GM12878 (cell line): ENCODE results near the gene PLEKHM3. TPM values are rescaled to one million over a fixed set of nuclear protein-coding genes. Genes with fewer than 3 reads are reported as not detected.

ENCODE experiments used
- ATAC-seq: fragments of 200-7000 bp; cut with Tn5 transposase; 3 replicates; pipeline ENCODE4 v1.9.1; 2020; ENCODE audit warnings: mild to moderate bottlenecking, moderate library complexity
- BruUV-seq: library from RNA; stranded (reverse); fragments of 400-500 nt; replicated peaks from 2 replicates; lab custom pipeline; 2021; lab: Mats Ljungman, UMichigan
- CTCF ChIA-PET: fragments of 300-600 bp; sonication (Branson Sonifier 250); formaldehyde crosslinking; extraction: SDS; loops from one replicate; lab custom pipeline; 2021; ENCODE audit warnings: inconsistent platforms; lab: Yijun Ruan, JAX
- POLR2A ChIA-PET: fragments of 350-600 bp; formaldehyde crosslinking; extraction: SDS; loops from one replicate; lab custom pipeline; 2021; ENCODE audit warnings: inconsistent platforms; lab: Charles Lee
- RAD21 ChIA-PET: fragments of 300-600 bp; sonication (Branson Sonifier 250); formaldehyde crosslinking; loops from one replicate; lab custom pipeline; 2023; ENCODE audit warnings: antibody characterized with exemption; ENCODE audit not compliant: unreplicated experiment; lab: Charles Lee
- SMC1A ChIA-PET: fragments of 300-600 bp; sonication (Branson Sonifier 250); formaldehyde crosslinking; loops from one replicate; lab custom pipeline; 2023; ENCODE audit not compliant: unreplicated experiment, uncharacterized antibody; lab: Charles Lee
- DNase-seq: peaks from one replicate; pipeline ENCODE4 v3.0.0-alpha.2; 2011; ENCODE audit warnings: low read depth, low spot score
- FAIRE-seq: peaks from 3 replicates; lab custom pipeline; 2011; peaks lifted over from hg19 to GRCh38; lab: Jason Lieb, UNC
- H2AFZ ChIP-seq: 2 replicates; pipeline ENCODE4 v1.6.0; 2011; ENCODE audit warnings: low read depth, low read length, control low read depth; ENCODE audit not compliant: control insufficient read depth
- H3K27ac ChIP-seq: 2 replicates; pipeline ENCODE4 v1.5.1; 2011; ENCODE audit warnings: control low read depth; ENCODE audit not compliant: control insufficient read depth, insufficient read depth
- H3K27me3 ChIP-seq, 2 experiments: replicated peaks in 1 of 2; 2 replicates each; pipeline versions ENCODE4 v1.6.0 to v1.6.1; 2011; ENCODE audit warnings: low read length in 1 of 2; ENCODE audit not compliant: control insufficient read depth in 2 of 2, insufficient read depth in 2 of 2
- H3K36me3 ChIP-seq, 2 experiments: 2 replicates each; pipeline ENCODE4 v1.5.1; 2011; ENCODE audit warnings: low read length in 1 of 2; ENCODE audit not compliant: control insufficient read depth in 2 of 2, insufficient read depth in 2 of 2
- H3K4me1 ChIP-seq: 2 replicates; pipeline ENCODE4 v1.6.1; 2011; ENCODE audit warnings: mild to moderate bottlenecking, low read length, moderate library complexity, mixed read lengths; ENCODE audit not compliant: control insufficient read depth, insufficient read depth
- H3K4me2 ChIP-seq: 2 replicates; pipeline ENCODE4 v1.6.0; 2011; ENCODE audit warnings: control low read depth; ENCODE audit not compliant: control insufficient read depth, insufficient read depth
- H3K4me3 ChIP-seq: fragments of 200-600 bp; sonication (generic); 2 replicates; pipeline ENCODE4 v1.5.1; 2016
- H3K79me2 ChIP-seq: 2 replicates; pipeline ENCODE4 v1.6.0; 2011; ENCODE audit warnings: low read length; ENCODE audit not compliant: control insufficient read depth, insufficient read depth
- H3K9ac ChIP-seq: 2 replicates; pipeline ENCODE4 v1.8.0; 2011; ENCODE audit warnings: low read length, control low read depth, mixed read lengths; ENCODE audit not compliant: control insufficient read depth, insufficient read depth
- H3K9me3 ChIP-seq: replicated peaks from 3 replicates; pipeline ENCODE4 v1.5.1; 2011; ENCODE audit warnings: mild to moderate bottlenecking, low read length; ENCODE audit not compliant: control insufficient read depth, insufficient read depth
- H4K20me1 ChIP-seq: 2 replicates; pipeline ENCODE4 v1.6.0; 2011; ENCODE audit not compliant: control insufficient read depth, insufficient read depth
- BHLHE40 ChIP-seq, 2 experiments: fragments of 450-650 bp in 1 of 2; IDR thresholded peaks; 2 replicates each; pipeline ENCODE4 v1.6.1; 2011 to 2017; ENCODE audit warnings: low read depth in 2 of 2, borderline replicate concordance in 1 of 2, improper control_type of control experiment in 1 of 2, low read length in 1 of 2, mild to moderate bottlenecking in 1 of 2
- CBX3 ChIP-seq: fragments of 200-600 bp; sonication (generic); IDR thresholded peaks from 2 replicates; pipeline ENCODE4 v1.6.1; 2016; ENCODE audit warnings: low read depth, borderline replicate concordance
- EED ChIP-seq: sonication (generic); IDR thresholded peaks from 2 replicates; pipeline ENCODE4 v1.6.1; 2016; ENCODE audit warnings: antibody characterized with exemption, low read depth
- EGR1 ChIP-seq, 2 experiments: IDR thresholded peaks; 1 replicate in 1 of 2; 2 replicates in 1 of 2; pipeline ENCODE4 v1.6.1; 2011 to 2012; ENCODE audit warnings: low read depth in 2 of 2, low read length in 2 of 2, borderline replicate concordance in 1 of 2, mild to moderate bottlenecking in 1 of 2, moderate library complexity in 1 of 2
- ESRRA ChIP-seq: IDR thresholded peaks from 2 replicates; pipeline ENCODE4 v1.6.1; 2012; ENCODE audit warnings: mild to moderate bottlenecking, low read length, improper control_type of control experiment
- GATAD2B ChIP-seq: fragments of 450-650 bp; conservative IDR thresholded peaks from 2 replicates; pipeline ENCODE4 v1.6.1; 2017; ENCODE audit warnings: low read depth, mild to moderate bottlenecking, moderate library complexity
- NBN ChIP-seq: fragments of 450-650 bp; IDR thresholded peaks from 2 replicates; pipeline ENCODE4 v1.6.1; 2016
- NR2C1 ChIP-seq: fragments of 450-650 bp; IDR thresholded peaks from 2 replicates; pipeline ENCODE4 v1.6.1; 2017; ENCODE audit warnings: antibody characterized with exemption, mild to moderate bottlenecking, moderate library complexity
- NR2C2 ChIP-seq: IDR thresholded peaks from 2 replicates; pipeline ENCODE4 v1.6.1; 2011; ENCODE audit warnings: borderline replicate concordance, low read depth; ENCODE audit not compliant: control insufficient read depth, insufficient read length
- PML ChIP-seq: IDR thresholded peaks from 2 replicates; pipeline ENCODE4 v1.6.1; 2012; ENCODE audit warnings: low read length, inconsistent platforms
- POLR2A ChIP-seq: IDR thresholded peaks from 2 replicates; pipeline ENCODE4 v1.6.1; 2011; ENCODE audit warnings: low read depth, mild to moderate bottlenecking, low read length
- RBBP5 ChIP-seq: fragments of 200-600 bp; sonication (generic); conservative IDR thresholded peaks from 2 replicates; pipeline ENCODE4 v1.6.1; 2016
- SMARCA5 ChIP-seq: fragments of 450-650 bp; IDR thresholded peaks from 2 replicates; pipeline ENCODE4 v1.6.1; 2017; ENCODE audit warnings: mild to moderate bottlenecking
- STAT3 ChIP-seq: IDR thresholded peaks from 2 replicates; pipeline ENCODE4 v1.6.1; 2011; ENCODE audit warnings: low read depth, low read length, improper control_type of control experiment
- TAF1 ChIP-seq: IDR thresholded peaks from 2 replicates; pipeline ENCODE4 v1.6.1; 2011; ENCODE audit warnings: mild to moderate bottlenecking, low read depth, low read length, borderline replicate concordance
- ZBED1 ChIP-seq: IDR thresholded peaks from 2 replicates; pipeline ENCODE4 v1.6.1; 2016; ENCODE audit warnings: borderline replicate concordance
- ZZZ3 ChIP-seq: IDR thresholded peaks from 2 replicates; pipeline ENCODE4 v1.6.1; 2011; ENCODE audit warnings: low read depth; ENCODE audit not compliant: control insufficient read depth, insufficient read length
- WGBS: methylation state at CpG from one replicate; pipeline ENCODE4 v1.1.6; 2016; ENCODE audit warnings: low lambda C conversion rate; ENCODE audit not compliant: insufficient replicate concordance, insufficient coverage; ENCODE audit errors: missing lambda C conversion rate; 5-methylcytosine and 5-hydroxymethylcytosine counted together
- in situ Hi-C: fragments of 300-500 bp; cut with MboI; formaldehyde crosslinking; loops from 9 replicates; pipeline ENCODE4 v1.14.3; 2018; ENCODE audit warnings: mixed read lengths
- intact Hi-C: fragments of 100-400 bp; cut with micrococcal nuclease; formaldehyde crosslinking; loops from one replicate; pipeline ENCODE4 v1.14.2; 2022; ENCODE audit not compliant: unreplicated experiment
- polyA plus RNA-seq, 11 experiments: library from polyadenylated mRNA; depleted of rRNA in 4 of 11; unstranded in 6 of 11; stranded (reverse) in 5 of 11; fragments of >200 nt; fragmentation: Nextera tagmentation in 4 of 11; fragmentation: Illumina TruSeq in 1 of 11; extraction: Ambion mirVana in 4 of 11; extraction: Trizol in 1 of 11; gene quantifications; 1 replicate in 1 of 11; 2 replicates in 10 of 11; pipeline versions ENCODE4 v1.2.1 to v1.2.3, GENCODE V29; 2011 to 2016; ENCODE audit warnings: inconsistent platforms in 2 of 11, missing spikeins in 2 of 11, low read depth in 1 of 11
- total RNA-seq, 4 experiments: library from RNA; depleted of rRNA in 3 of 4; stranded (reverse); fragments of >200 nt in 3 of 4; fragmentation: Illumina TruSeq in 1 of 4; extraction: Trizol in 1 of 4; gene quantifications; 2 replicates each; pipeline versions ENCODE4 v1.2.1 to v1.2.3, GENCODE V29; 2013 to 2021
- TF ChIP-seq, protein P1 (sequence below): fragments of 450-650 bp; IDR thresholded peaks from 2 replicates; pipeline ENCODE4 v1.6.1; 2017; ENCODE audit warnings: mild to moderate bottlenecking, moderate library complexity
- TF ChIP-seq, protein P2 (sequence below): IDR thresholded peaks from 2 replicates; pipeline ENCODE4 v1.6.1; 2012; ENCODE audit warnings: low read depth, low read length, improper control_type of control experiment
- TF ChIP-seq, protein P3 (sequence below): fragments of 450-650 bp; IDR thresholded peaks from 2 replicates; pipeline ENCODE4 v1.6.1; 2017; ENCODE audit warnings: antibody characterized with exemption, mild to moderate bottlenecking, moderate library complexity

PLEKHM3 gene
- total and polyA plus RNA-seq, 10 of the 15 experiments (the other 5 are each of a cell fraction or from before 2014, with no cell fraction given), result 1.4 to 5.6 (median 3.0) TPM

DNA sequence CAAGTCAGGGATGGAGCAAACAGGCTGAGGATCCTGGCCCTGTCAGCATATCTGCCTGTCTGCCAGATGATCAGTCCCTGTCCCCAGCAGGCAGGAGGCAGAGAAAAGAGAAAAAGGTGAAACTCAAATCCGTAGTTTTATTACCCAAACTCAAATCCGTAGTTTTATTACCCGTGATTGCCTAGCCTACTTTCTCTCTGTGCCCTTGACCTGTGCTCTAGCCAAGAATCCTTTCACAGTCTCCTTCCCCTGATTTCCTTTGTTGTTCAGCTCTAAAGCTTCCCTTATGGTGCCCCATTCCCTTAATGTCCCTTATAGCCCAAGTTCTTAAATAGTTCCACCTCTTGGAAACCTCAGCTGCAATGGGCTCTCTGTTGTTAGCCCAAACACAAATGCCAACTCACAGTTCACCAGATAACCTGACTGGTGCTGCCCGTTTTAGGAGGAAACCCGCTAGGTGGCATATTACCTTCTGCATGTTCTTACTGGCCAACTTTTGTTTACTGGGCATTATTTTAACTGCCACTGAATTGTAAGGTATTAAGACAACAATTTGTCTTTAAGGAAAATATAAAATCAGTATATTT, 130.0 kb downstream of the PLEKHM3 start:
- intact Hi-C loops, result no loop called here
- no peak overlapping the region for H3K9ac ChIP-seq
- ChIA-PET SMC1A (interaction anchor here (0.6 to 2.0 kb wide), 5 partner anchors 12 to 273 kb away, joined by 3 to 7 read pairs (median 3); no protein-coding TSS in a partner anchor), RAD21 (interaction anchor here (1.0 kb wide), 1 partner anchor 20 kb away, joined by 3 read pairs; no protein-coding TSS in a partner anchor), CTCF (interaction anchor here (1.3 kb wide), 2 partner anchors 12 to 21 kb away, joined by 4 read pairs; no protein-coding TSS in a partner anchor), POLR2A (no interaction called here)
- no TSS peak for BruUV-seq
- TF ChIP-seq CBX3, result no peak
- TF ChIP-seq, protein P1, sequence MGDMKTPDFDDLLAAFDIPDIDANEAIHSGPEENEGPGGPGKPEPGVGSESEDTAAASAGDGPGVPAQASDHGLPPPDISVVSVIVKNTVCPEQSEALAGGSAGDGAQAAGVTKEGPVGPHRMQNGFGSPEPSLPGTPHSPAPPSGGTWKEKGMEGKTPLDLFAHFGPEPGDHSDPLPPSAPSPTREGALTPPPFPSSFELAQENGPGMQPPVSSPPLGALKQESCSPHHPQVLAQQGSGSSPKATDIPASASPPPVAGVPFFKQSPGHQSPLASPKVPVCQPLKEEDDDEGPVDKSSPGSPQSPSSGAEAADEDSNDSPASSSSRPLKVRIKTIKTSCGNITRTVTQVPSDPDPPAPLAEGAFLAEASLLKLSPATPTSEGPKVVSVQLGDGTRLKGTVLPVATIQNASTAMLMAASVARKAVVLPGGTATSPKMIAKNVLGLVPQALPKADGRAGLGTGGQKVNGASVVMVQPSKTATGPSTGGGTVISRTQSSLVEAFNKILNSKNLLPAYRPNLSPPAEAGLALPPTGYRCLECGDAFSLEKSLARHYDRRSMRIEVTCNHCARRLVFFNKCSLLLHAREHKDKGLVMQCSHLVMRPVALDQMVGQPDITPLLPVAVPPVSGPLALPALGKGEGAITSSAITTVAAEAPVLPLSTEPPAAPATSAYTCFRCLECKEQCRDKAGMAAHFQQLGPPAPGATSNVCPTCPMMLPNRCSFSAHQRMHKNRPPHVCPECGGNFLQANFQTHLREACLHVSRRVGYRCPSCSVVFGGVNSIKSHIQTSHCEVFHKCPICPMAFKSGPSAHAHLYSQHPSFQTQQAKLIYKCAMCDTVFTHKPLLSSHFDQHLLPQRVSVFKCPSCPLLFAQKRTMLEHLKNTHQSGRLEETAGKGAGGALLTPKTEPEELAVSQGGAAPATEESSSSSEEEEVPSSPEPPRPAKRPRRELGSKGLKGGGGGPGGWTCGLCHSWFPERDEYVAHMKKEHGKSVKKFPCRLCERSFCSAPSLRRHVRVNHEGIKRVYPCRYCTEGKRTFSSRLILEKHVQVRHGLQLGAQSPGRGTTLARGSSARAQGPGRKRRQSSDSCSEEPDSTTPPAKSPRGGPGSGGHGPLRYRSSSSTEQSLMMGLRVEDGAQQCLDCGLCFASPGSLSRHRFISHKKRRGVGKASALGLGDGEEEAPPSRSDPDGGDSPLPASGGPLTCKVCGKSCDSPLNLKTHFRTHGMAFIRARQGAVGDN, result no peak
- TF ChIP-seq NR2C2, result no peak
- TF ChIP-seq NR2C1, result no peak
- TF ChIP-seq NBN, result no peak
- TF ChIP-seq, protein P2, sequence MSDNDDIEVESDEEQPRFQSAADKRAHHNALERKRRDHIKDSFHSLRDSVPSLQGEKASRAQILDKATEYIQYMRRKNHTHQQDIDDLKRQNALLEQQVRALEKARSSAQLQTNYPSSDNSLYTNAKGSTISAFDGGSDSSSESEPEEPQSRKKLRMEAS, result no peak
- TF ChIP-seq STAT3, result no peak
- no peak for TF ChIP-seq EED
- TF ChIP-seq, protein P3, sequence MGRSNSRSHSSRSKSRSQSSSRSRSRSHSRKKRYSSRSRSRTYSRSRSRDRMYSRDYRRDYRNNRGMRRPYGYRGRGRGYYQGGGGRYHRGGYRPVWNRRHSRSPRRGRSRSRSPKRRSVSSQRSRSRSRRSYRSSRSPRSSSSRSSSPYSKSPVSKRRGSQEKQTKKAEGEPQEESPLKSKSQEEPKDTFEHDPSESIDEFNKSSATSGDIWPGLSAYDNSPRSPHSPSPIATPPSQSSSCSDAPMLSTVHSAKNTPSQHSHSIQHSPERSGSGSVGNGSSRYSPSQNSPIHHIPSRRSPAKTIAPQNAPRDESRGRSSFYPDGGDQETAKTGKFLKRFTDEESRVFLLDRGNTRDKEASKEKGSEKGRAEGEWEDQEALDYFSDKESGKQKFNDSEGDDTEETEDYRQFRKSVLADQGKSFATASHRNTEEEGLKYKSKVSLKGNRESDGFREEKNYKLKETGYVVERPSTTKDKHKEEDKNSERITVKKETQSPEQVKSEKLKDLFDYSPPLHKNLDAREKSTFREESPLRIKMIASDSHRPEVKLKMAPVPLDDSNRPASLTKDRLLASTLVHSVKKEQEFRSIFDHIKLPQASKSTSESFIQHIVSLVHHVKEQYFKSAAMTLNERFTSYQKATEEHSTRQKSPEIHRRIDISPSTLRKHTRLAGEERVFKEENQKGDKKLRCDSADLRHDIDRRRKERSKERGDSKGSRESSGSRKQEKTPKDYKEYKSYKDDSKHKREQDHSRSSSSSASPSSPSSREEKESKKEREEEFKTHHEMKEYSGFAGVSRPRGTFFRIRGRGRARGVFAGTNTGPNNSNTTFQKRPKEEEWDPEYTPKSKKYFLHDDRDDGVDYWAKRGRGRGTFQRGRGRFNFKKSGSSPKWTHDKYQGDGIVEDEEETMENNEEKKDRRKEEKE, result no peak
- TF ChIP-seq SMARCA5, result no peak
- TF ChIP-seq PML, result no peak
- TF ChIP-seq TAF1, result no peak
- TF ChIP-seq RBBP5, result no peak
- no peak for TF ChIP-seq POLR2A
- TF ChIP-seq ZZZ3, result no peak
- no peak for TF ChIP-seq BHLHE40 (IDR thresholded peaks at IDR 0.05; ENCODE audit: borderline replicate concordance in 1 of 2, low read depth in 2 of 2, low read length in 1 of 2)
- no peak for TF ChIP-seq GATAD2B
- TF ChIP-seq ZBED1, result no peak
- TF ChIP-seq EGR1 (IDR thresholded peaks at IDR 0.05; ENCODE audit: borderline replicate concordance in 1 of 2, low read depth in 2 of 2, low read length in 2 of 2), result no peak
- no peak for TF ChIP-seq ESRRA
- FAIRE-seq, result no peak
- H3K36me3 ChIP-seq, result no peaks in the 10 kb centered on the region
- no peaks in the 10 kb centered on the region for H4K20me1 ChIP-seq
- ATAC-seq, result no peak
- H3K4me1 ChIP-seq, result no peaks in the 10 kb centered on the region
- in situ Hi-C loops, result no loop called here
- no peak overlapping the region for H2AFZ ChIP-seq
- 89% methylated on average over 5 of the region's 5 CpGs for WGBS
- no peak for DNase-seq
- no peak overlapping the region for H3K27ac ChIP-seq
- H3K4me2 ChIP-seq, result no peak overlapping the region
- H3K9me3 ChIP-seq, result no peaks in the 10 kb centered on the region
- H3K27me3 ChIP-seq, result no peaks in the 10 kb centered on the region
- no peaks in the 10 kb centered on the region for H3K79me2 ChIP-seq
- no peak overlapping the region for H3K4me3 ChIP-seq
